ENCODE results near the gene SIPA1L3. TPM values are rescaled to one million over a fixed set of nuclear protein-coding genes. Genes with fewer than 3 reads are reported as not detected.
"Not testable (repeated sequence)": the region's sequence is repeated elsewhere in the genome, so short reads cannot be mapped to it uniquely, and the experiment has no call there.

SIPA1L3 gene
- total RNA-seq, 4 donors from 2014 or later: 4.1 to 18.7 (median 6.1) TPM

DNA sequence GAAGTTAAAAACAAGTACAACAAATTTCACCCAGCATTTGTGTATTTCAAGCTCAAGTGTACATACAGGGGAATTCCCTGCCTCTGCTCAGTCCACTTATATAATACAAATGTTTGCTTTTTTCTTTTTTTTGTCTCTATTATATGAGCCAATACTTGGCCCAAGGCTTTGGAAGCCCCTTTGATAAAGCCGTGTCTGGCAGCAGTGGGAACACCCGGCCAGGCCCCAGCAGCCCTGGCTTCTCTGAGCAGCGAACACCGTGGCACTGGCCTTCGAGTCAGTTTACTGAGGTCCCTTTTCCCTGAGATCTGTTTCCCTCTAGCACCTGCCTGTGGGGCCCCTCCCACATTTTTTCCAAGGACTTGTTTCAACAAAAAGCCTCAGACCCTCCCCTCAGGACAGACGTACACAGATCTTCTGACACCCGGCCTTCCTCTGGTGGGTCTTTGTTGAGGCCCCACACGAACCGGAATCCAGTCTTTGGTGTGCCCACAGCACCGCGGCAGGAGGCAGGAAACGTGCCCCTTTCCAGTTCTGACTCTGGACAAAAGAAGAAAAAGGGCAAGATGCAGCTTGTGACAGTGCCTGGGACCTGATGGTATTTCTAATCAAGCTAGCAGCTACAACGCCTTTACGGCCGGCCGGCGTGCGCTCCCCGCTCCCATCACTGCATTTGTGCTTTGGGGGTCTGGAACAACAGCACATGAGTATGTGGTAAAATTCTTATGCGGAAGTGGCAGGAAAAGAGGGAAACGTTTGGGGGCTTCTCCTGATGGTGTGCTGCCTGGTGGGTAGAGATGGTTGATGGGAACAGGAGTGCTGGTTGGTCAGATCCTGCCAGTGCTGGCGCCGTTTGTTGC lies 13.8 kb downstream of the SIPA1L3 start:
- no peak overlapping the region for H3K27ac ChIP-seq
- ATAC-seq: no peak
- in situ Hi-C loops (cut with MboI; ENCODE audit: low sequenced_read_pairs in 4 of 4): loop anchor here (25.0 kb wide), 1 partner anchor 416 kb away; the partner anchor contains the start of gene CATSPERG (in 4 of the 4)

DNA sequence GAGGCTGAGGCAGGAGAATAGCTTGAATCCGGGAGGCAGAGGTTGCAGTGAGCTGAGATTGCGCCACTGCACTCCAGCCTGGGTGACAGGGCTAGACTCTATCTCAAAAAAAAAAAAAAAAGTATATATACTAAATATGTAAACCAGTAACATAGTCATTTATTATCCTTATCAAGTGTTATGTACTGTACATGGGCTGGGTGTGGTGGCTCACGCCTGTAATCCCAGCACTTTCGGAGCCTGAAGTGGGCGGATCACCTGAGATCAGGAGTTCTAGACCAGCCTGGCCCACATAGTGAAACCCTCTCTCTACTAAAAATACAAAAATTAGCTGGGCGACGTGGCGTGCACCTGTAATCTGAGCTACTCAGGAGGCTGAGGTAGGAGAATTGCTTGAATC lies 17.6 kb downstream of the SIPA1L3 start:
- H3K9me3 ChIP-seq; DNase-seq; H3K36me3 ChIP-seq; H3K27me3 ChIP-seq; H3K4me3 ChIP-seq; ATAC-seq; intact Hi-C loops (cut with DNase I; ENCODE audit: low total_unique reads); H3K27ac ChIP-seq; H3K4me1 ChIP-seq: not testable (repeated sequence)
- in situ Hi-C loops (cut with MboI; ENCODE audit: low sequenced_read_pairs in 4 of 4): loop anchor here (25.0 kb wide), 1 partner anchor 413 kb away; the partner anchor contains the start of gene CATSPERG (in 4 of the 4)

More for the DNA sequence above, 13.8 kb downstream of the SIPA1L3 start:
- no peak overlapping the region for H3K4me3 ChIP-seq
- no peaks in the 10 kb centered on the region for H3K27me3 ChIP-seq
- no peak for TF ChIP-seq POLR2A (IDR thresholded peaks at IDR 0.05)
- TF ChIP-seq, protein P1, sequence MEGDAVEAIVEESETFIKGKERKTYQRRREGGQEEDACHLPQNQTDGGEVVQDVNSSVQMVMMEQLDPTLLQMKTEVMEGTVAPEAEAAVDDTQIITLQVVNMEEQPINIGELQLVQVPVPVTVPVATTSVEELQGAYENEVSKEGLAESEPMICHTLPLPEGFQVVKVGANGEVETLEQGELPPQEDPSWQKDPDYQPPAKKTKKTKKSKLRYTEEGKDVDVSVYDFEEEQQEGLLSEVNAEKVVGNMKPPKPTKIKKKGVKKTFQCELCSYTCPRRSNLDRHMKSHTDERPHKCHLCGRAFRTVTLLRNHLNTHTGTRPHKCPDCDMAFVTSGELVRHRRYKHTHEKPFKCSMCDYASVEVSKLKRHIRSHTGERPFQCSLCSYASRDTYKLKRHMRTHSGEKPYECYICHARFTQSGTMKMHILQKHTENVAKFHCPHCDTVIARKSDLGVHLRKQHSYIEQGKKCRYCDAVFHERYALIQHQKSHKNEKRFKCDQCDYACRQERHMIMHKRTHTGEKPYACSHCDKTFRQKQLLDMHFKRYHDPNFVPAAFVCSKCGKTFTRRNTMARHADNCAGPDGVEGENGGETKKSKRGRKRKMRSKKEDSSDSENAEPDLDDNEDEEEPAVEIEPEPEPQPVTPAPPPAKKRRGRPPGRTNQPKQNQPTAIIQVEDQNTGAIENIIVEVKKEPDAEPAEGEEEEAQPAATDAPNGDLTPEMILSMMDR (IDR thresholded peaks at IDR 0.05 in 4 of 5, conservative IDR thresholded peaks at IDR 0.05 in 1 of 5): no peak
- no peaks in the 10 kb centered on the region for H3K36me3 ChIP-seq
- intact Hi-C loops (cut with DNase I; ENCODE audit: low total_unique reads): no loop called here
- H3K4me1 ChIP-seq: no peaks in the 10 kb centered on the region
- DNase-seq: no peak
- H3K9me3 ChIP-seq: no peaks in the 10 kb centered on the region

DNA sequence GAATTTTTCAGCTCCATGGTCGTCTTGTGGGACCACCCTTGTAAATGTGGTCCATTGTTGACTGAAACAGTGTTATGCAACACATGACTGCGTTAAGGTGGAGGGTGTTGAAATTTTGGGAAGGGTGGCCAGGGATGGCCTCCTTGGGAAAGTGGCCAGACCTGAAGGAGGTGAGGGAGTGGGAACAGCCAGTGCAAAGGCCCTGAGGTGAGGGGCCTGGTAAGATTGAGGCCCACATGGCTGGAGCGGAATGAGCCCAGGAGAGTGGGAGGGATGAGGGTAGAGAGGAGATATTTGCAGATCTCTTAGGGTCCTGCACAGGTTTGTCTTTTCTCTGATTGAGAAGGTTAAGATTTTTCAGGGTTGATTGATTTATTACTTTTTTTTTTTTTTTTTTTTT lies 18.2 kb downstream of the SIPA1L3 start:
- intact Hi-C loops (cut with DNase I; ENCODE audit: low total_unique reads): no loop called here
- no peaks in the 10 kb centered on the region for H3K9me3 ChIP-seq
- no peaks in the 10 kb centered on the region for H3K27me3 ChIP-seq
- no peaks in the 10 kb centered on the region for H3K36me3 ChIP-seq
- no peak for TF ChIP-seq POLR2A (IDR thresholded peaks at IDR 0.05)
- TF ChIP-seq, protein P1 (IDR thresholded peaks at IDR 0.05 in 4 of 5, conservative IDR thresholded peaks at IDR 0.05 in 1 of 5): no peak
- no peak overlapping the region for H3K27ac ChIP-seq
- H3K4me3 ChIP-seq: no peak overlapping the region
- in situ Hi-C loops (cut with MboI; ENCODE audit: low sequenced_read_pairs in 4 of 4): no loop called here
- ATAC-seq (no peak), DNase-seq (no peak)
- no peaks in the 10 kb centered on the region for H3K4me1 ChIP-seq

DNA sequence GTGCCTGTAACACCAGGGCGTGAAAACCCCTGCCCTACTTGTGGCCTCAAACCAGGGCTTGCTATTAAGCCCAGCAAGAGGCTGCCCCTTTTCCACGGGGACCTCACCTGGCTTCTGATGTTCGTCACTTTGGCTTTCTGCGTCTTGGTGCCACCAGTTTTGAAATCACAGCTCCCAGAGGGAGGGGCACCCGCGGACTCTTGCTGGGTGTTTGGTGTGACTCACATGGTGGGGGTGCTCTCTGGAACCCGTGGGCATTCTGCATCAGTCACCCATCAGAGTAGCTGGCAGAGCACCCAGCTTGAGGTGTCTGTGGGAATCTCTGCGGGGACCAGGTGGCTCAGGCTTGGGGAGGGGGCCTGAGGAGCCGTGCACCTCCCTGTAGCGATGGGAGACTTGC lies 19.2 kb downstream of the SIPA1L3 start:
- TF ChIP-seq POLR2A (IDR thresholded peaks at IDR 0.05): no peak
- TF ChIP-seq, protein P1 (IDR thresholded peaks at IDR 0.05 in 4 of 5, conservative IDR thresholded peaks at IDR 0.05 in 1 of 5): no peak
- H3K9me3 ChIP-seq: no peaks in the 10 kb centered on the region
- peaks cover 0 to under 1% of the 10 kb centered on the region in 2 donors for H3K4me1 ChIP-seq
- H3K27me3 ChIP-seq: no peaks in the 10 kb centered on the region
- intact Hi-C loops (cut with DNase I; ENCODE audit: low total_unique reads) (no loop called here), in situ Hi-C loops (cut with MboI; ENCODE audit: low sequenced_read_pairs in 4 of 4) (no loop called here)
- DNase-seq: no peak
- ATAC-seq: no peak
- no peak overlapping the region for H3K4me3 ChIP-seq
- H3K36me3 ChIP-seq: no peaks in the 10 kb centered on the region
- no peak overlapping the region for H3K27ac ChIP-seq

DNA sequence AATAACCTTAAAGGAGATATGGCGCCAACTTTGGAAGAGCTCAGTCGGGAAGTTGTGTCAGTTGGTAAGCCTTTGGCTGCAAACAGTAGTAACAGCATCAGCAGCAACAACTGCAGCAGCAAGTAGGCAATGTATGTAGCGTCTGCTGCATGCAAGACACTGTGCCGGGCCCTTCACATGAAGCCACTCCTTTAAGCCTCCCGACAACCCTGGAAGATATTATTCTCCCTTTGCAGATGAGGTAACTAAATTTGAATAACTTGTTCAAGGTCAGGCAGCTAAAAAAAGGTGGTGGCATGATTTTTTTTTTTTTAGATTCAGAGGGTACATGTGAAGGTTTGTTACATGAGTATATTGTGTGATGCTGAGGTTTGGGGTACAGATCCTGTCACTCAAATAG lies 19.7 kb downstream of the SIPA1L3 start:
- DNase-seq: no peak
- Histone ChIP-seq H3K4me3 (no peak overlapping the region), H3K27ac (no peak overlapping the region), H3K36me3 (no peaks in the 10 kb centered on the region), H3K4me1 (peaks cover 1 to 5% of the 10 kb centered on the region in 2 donors), H3K27me3 (no peaks in the 10 kb centered on the region), H3K9me3 (no peaks in the 10 kb centered on the region)
- no peak for ATAC-seq
- intact Hi-C loops (cut with DNase I; ENCODE audit: low total_unique reads): no loop called here
- TF ChIP-seq, protein P1 (IDR thresholded peaks at IDR 0.05 in 4 of 5, conservative IDR thresholded peaks at IDR 0.05 in 1 of 5): no peak
- no peak for TF ChIP-seq POLR2A (IDR thresholded peaks at IDR 0.05)
- in situ Hi-C loops (cut with MboI; ENCODE audit: low sequenced_read_pairs in 4 of 4): no loop called here
